Measurements from ENCODE around the gene CHMP2B. TPM values are rescaled to one million over a fixed set of nuclear protein-coding genes. Genes with fewer than 3 reads are reported as not detected.

The CHMP2B gene
- total RNA-seq, 1 experiment from 2014 or later = 49.4 TPM

DNA sequence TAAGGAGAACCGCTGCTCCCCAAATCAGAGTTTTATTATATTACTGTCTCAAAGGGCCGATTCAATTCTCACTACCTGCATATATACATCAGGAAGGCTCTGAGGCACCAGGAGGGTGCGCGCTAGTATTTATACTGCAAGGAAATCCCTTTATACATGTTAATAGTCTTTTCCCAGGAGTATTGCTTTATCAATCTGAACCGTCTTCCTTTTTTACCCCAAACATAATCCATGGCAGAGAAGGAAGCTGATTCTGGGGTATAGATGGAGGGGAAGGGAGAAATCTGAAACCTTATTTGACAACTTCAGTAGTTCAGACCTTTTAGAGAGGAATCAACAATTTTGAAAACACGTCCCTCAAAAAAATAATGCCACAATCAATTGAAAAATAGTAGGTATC is 49.4 kb downstream of the CHMP2B start, which contains the start of gene POU1F1:
Gene POU1F1 (minus strand): TSS at position 101 of the 400 bp plus-strand sequence. CDS start 122 bp downstream, outside the sequence.
- Histone ChIP-seq H3K36me3 (ENCODE audit: low read depth, low read length) (no peaks in the 10 kb centered on the region), H2AFZ (ENCODE audit: low read length) (0 out of 2 replicates have a peak within 1 kb of the TSS, but pooled peaks have one; percentile 9), H3K4me3 (ENCODE audit: low read length) (no peak within 1 kb of the TSS), H3K4me1 (ENCODE audit: insufficient read depth, low read length) (0 out of 2 replicates have a peak, but pooled peaks cover 1% of the 10 kb centered on the region), H3K9me2 (replicated peaks; ENCODE audit: low read length) (no peaks in the 10 kb centered on the region), H3K27ac (ENCODE audit: low read length) (no peak within 1 kb of the TSS), H3K9me3 (ENCODE audit: low read length) (no peaks in the 10 kb centered on the region), H3K4me2 (ENCODE audit: low read length) (no peak within 1 kb of the TSS), H3F3A (ENCODE audit: low read length, unreplicated experiment) (no peaks in the 10 kb centered on the region), H3K9ac (ENCODE audit: low read length) (no peak within 1 kb of the TSS), H3K27me3 (ENCODE audit: low read length) (no peaks in the 10 kb centered on the region), H4K20me1 (ENCODE audit: low read length) (no peaks in the 10 kb centered on the region), H3K79me2 (ENCODE audit: low read length) (no peaks in the 10 kb centered on the region)
- BruUV-seq (replicated peaks) = no TSS peak
- no peak for DNase-seq
- TF ChIP-seq EZH2phosphoT487 (IDR thresholded peaks at IDR 0.05; ENCODE audit: borderline replicate concordance, low read length) (no peak), EZH2 (IDR thresholded peaks at IDR 0.05; ENCODE audit: low read length, unreplicated experiment) (no peak)
- TF ChIP-seq, protein P1, sequence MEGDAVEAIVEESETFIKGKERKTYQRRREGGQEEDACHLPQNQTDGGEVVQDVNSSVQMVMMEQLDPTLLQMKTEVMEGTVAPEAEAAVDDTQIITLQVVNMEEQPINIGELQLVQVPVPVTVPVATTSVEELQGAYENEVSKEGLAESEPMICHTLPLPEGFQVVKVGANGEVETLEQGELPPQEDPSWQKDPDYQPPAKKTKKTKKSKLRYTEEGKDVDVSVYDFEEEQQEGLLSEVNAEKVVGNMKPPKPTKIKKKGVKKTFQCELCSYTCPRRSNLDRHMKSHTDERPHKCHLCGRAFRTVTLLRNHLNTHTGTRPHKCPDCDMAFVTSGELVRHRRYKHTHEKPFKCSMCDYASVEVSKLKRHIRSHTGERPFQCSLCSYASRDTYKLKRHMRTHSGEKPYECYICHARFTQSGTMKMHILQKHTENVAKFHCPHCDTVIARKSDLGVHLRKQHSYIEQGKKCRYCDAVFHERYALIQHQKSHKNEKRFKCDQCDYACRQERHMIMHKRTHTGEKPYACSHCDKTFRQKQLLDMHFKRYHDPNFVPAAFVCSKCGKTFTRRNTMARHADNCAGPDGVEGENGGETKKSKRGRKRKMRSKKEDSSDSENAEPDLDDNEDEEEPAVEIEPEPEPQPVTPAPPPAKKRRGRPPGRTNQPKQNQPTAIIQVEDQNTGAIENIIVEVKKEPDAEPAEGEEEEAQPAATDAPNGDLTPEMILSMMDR (conservative IDR thresholded peaks at IDR 0.05; ENCODE audit: low read depth, low read length) = no peak
- ATAC-seq = no peak
- CTCF ChIA-PET = no interaction called here
- POLR2A ChIA-PET (ENCODE audit: unreplicated experiment) = no interaction called here
- intact Hi-C loops (cut with micrococcal nuclease) = no loop called here

DNA sequence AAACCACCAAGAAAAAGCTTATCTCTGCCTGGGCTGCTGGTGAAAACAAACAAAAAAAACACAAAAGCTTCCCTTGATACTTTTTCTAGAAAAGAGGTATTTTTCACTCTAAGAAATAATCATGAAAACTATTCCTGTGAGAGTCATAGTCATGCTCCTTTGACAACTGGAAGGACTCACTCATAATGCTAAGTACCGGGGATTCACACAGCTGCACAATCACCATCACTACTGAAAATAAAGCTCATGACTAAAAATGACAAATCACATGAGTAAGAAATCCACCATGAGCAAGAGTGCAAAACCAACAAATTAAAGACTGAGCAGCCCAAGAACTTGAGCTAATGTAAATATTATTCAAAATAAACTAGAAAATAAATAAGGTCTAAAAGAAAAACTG is 59.9 kb downstream of the CHMP2B start:
- peak; percentile 92 for DNase-seq
- Histone ChIP-seq H3K36me3 (ENCODE audit: low read depth, low read length) (no peaks in the 10 kb centered on the region), H3K27me3 (ENCODE audit: low read length) (no peaks in the 10 kb centered on the region), H3K27ac (ENCODE audit: low read length) (peak overlapping the region; percentile 86), H3K4me1 (ENCODE audit: insufficient read depth, low read length) (peaks cover 12% of the 10 kb centered on the region), H3K9ac (ENCODE audit: low read length) (peak overlapping the region; percentile 61), H3K9me3 (ENCODE audit: low read length) (no peaks in the 10 kb centered on the region), H3K79me2 (ENCODE audit: low read length) (no peaks in the 10 kb centered on the region), H3K4me3 (ENCODE audit: low read length) (no peak overlapping the region), H4K20me1 (ENCODE audit: low read length) (no peaks in the 10 kb centered on the region), H2AFZ (ENCODE audit: low read length) (peak overlapping the region; percentile 31; the same call in 1 of the 2 replicates), H3F3A (ENCODE audit: low read length, unreplicated experiment) (no peaks in the 10 kb centered on the region), H3K9me2 (replicated peaks; ENCODE audit: low read length) (no peaks in the 10 kb centered on the region), H3K4me2 (ENCODE audit: low read length) (peak overlapping the region; percentile 39)
- POLR2A ChIA-PET (ENCODE audit: unreplicated experiment) = interaction anchor here (0.6 to 1.0 kb wide), 2 partner anchors 60 to 296 kb away, joined by 3 to 5 read pairs; partner anchors contain the start of genes CHMP2B and VGLL3
- BruUV-seq (replicated peaks) = no TSS peak
- peak; percentile 100 for ATAC-seq
- CTCF ChIA-PET = interaction anchor here (1.1 to 1.6 kb wide), 2 partner anchors 27 to 718 kb away, joined by 4 to 5 read pairs; no protein-coding TSS in a partner anchor
- intact Hi-C loops (cut with micrococcal nuclease) = loop anchor here (1.0 to 2.0 kb wide), 2 partner anchors 46 to 81 kb away; no protein-coding TSS in a partner anchor
- TF ChIP-seq, protein P1 (conservative IDR thresholded peaks at IDR 0.05; ENCODE audit: low read depth, low read length) = no peak
- TF ChIP-seq EZH2 (IDR thresholded peaks at IDR 0.05; ENCODE audit: low read length, unreplicated experiment) (no peak), EZH2phosphoT487 (IDR thresholded peaks at IDR 0.05; ENCODE audit: borderline replicate concordance, low read length) (no peak)

DNA sequence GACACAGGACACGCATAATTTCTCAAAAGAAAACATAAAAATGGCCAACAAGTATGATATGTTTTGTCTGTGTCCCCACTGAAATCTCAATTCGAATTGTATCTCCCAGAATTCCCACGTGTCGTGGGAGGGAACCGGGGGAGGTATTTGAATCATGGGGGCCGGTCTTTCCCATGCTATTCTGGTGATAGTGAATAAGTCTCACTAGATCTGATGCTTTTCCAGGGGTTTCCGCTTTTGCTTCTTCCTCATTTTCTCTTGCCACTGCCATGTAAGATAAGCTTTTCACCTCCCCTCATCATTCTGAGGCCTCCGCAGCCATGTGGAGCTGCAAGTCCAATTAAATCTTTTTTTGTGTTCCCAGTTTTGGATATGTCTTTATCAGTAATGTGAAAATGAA is 61.3 kb downstream of the CHMP2B start:
- no peaks in the 10 kb centered on the region for H3F3A ChIP-seq (ENCODE audit: low read length, unreplicated experiment)
- H3K27me3 ChIP-seq (ENCODE audit: low read length) = no peaks in the 10 kb centered on the region
- ChIA-PET POLR2A (ENCODE audit: unreplicated experiment) (no interaction called here), CTCF (no interaction called here)
- no peak for DNase-seq
- BruUV-seq (replicated peaks) = no TSS peak
- no peak overlapping the region for H3K27ac ChIP-seq (ENCODE audit: low read length)
- no peaks in the 10 kb centered on the region for H3K36me3 ChIP-seq (ENCODE audit: low read depth, low read length)
- H3K9me2 ChIP-seq (replicated peaks; ENCODE audit: low read length) = no peaks in the 10 kb centered on the region
- no peak for ATAC-seq
- TF ChIP-seq, protein P1 (conservative IDR thresholded peaks at IDR 0.05; ENCODE audit: low read depth, low read length) = no peak
- TF ChIP-seq EZH2 (IDR thresholded peaks at IDR 0.05; ENCODE audit: low read length, unreplicated experiment) (no peak), EZH2phosphoT487 (IDR thresholded peaks at IDR 0.05; ENCODE audit: borderline replicate concordance, low read length) (no peak)
- H3K79me2 ChIP-seq (ENCODE audit: low read length) = no peaks in the 10 kb centered on the region
- no peak overlapping the region for H3K4me2 ChIP-seq (ENCODE audit: low read length)
- H3K9ac ChIP-seq (ENCODE audit: low read length) = no peak overlapping the region
- no peak overlapping the region for H2AFZ ChIP-seq (ENCODE audit: low read length)
- peaks cover 12% of the 10 kb centered on the region for H3K4me1 ChIP-seq (ENCODE audit: insufficient read depth, low read length)
- H3K4me3 ChIP-seq (ENCODE audit: low read length) = no peak overlapping the region
- H4K20me1 ChIP-seq (ENCODE audit: low read length) = no peaks in the 10 kb centered on the region
- intact Hi-C loops (cut with micrococcal nuclease) = no loop called here
- no peaks in the 10 kb centered on the region for H3K9me3 ChIP-seq (ENCODE audit: low read length)

Data from PC-3 (cell line).